Adrenal gland (tissue), 19 donors: ENCODE results near the gene LHCGR. TPM values are rescaled to one million over a fixed set of nuclear protein-coding genes. Genes with fewer than 3 reads are reported as not detected.
A peak's percentile ranks its signal among the peaks of the same experiment; 100 is the strongest.

Source experiments
- DNase-seq, 7 donors: peaks; one replicate each; pipeline ENCODE4 v3.0.0-alpha.2; 2019 to 2020
- H3K27ac ChIP-seq, 5 donors: fragments of 200-600 bp; sonication (generic) in 4 of 5; 1 replicate in 3 of 5; 2 replicates in 2 of 5; pipeline versions ENCODE4 v1.5.1 to v1.8.0; 2016 to 2020; ENCODE audit warnings: mild to moderate bottlenecking in 1 of 5
- H3K27me3 ChIP-seq: fragments of 200-600 bp; 2 replicates; pipeline ENCODE4 v1.8.0; 2021
- H3K36me3 ChIP-seq, 2 donors: fragments of 200-600 bp; replicated peaks in 1 of 2; 1 replicate in 1 of 2; 2 replicates in 1 of 2; pipeline versions ENCODE4 v1.5.1 to v1.8.0; 2018 to 2022
- H3K4me1 ChIP-seq, 2 donors: fragments of 200-600 bp; replicated peaks in 1 of 2; 1 replicate in 1 of 2; 2 replicates in 1 of 2; pipeline versions ENCODE4 v1.5.1 to v1.8.0; 2018 to 2021
- H3K4me3 ChIP-seq, 4 donors: fragments of 200-600 bp; sonication (generic) in 3 of 4; one replicate each; pipeline ENCODE4 v1.5.1; 2016 to 2018
- H3K9me3 ChIP-seq, 3 donors: fragments of 200-600 bp; sonication (generic) in 1 of 3; replicated peaks in 1 of 3; 1 replicate in 2 of 3; 2 replicates in 1 of 3; pipeline versions ENCODE4 v1.5.1 to v1.8.0; 2016 to 2021
- POLR2A ChIP-seq, 2 donors: fragments of 450-650 bp; IDR thresholded peaks; one replicate each; pipeline ENCODE4 v1.6.1; 2017; ENCODE audit warnings: antibody characterized with exemption in 2 of 2, mild to moderate bottlenecking in 2 of 2, moderate library complexity in 1 of 2
- WGBS, 4 donors: extraction: QIAGEN DNeasy Blood & Tissue Kit in 2 of 4; methylation state at CpG; one replicate each; pipeline versions ENCODE4 v1.1.5 to v1.1.7; 2013 to 2017; 5-methylcytosine and 5-hydroxymethylcytosine counted together
- intact Hi-C, 2 donors: fragments of 100-400 bp; cut with DNase I; formaldehyde crosslinking; loops; one replicate each; pipeline versions ENCODE4 v1.14.1 to v1.15.0; 2022 to 2023
- long read RNA-seq, 10 donors: library from polyadenylated mRNA in 3 of 10; unstranded in 2 of 10; stranded (forward) in 1 of 10; transcript quantifications; one replicate each; pipeline ENCODE4 v2.0.0 and lab custom pipeline, GENCODE V29; 2021 to 2026
- polyA plus RNA-seq, 3 donors: library from polyadenylated mRNA; stranded (reverse); fragments of 200-250 nt in 2 of 3; fragments of 350-450 nt in 1 of 3; fragmentation: Illumina TruSeq in 1 of 3; extraction: RNeasy Lipid Tissue Mini Kit (QIAGEN cat#74804) in 1 of 3; gene quantifications; one replicate each; pipeline ENCODE4 v1.2.3, GENCODE V29; 2013 to 2014
- total RNA-seq, 9 donors: library from RNA; depleted of rRNA in 4 of 9; stranded (reverse); fragments of >200 nt in 4 of 9; fragments of 120-200 nt in 1 of 9; fragmentation: NEBNext Ultra II Directional in 1 of 9; extraction: Animal tissue kit (Norgen Biotek cat#: 25700) in 1 of 9; gene quantifications; one replicate each; pipeline versions ENCODE4 v1.1.0 to v1.2.4, GENCODE V29; 2013 to 2023
- TF ChIP-seq, protein P1 (sequence below), 6 experiments: fragments of 450-650 bp in 4 of 6; fragments of 200-600 bp in 2 of 6; sonication (generic) in 1 of 6; IDR thresholded peaks; 1 replicate in 5 of 6; 2 replicates in 1 of 6; pipeline versions ENCODE4 v1.5.1 to v1.8.0; 2016 to 2021; ENCODE audit warnings: antibody characterized with exemption in 6 of 6, mild to moderate bottlenecking in 2 of 6, moderate library complexity in 1 of 6
- donor health status: healthy with polysubstance abuse.
- donor health status: Bipolar disorder and iron deficiency.
- donor health status: DM: yes; HTN: yes; CAD: no.
- donor health status: DM: no; HTN: no; CAD: no.
- donor health status: DM: no; HTN: no; CAD: no.
- donor health status: DM: yes; HTN: yes; CAD: no.

Gene LHCGR
- total RNA-seq (1 to 10 TPM in 3 of 9 donors, under 1 TPM in 3, not detected in 3; 0.14 to 2.2 (median 1.1) TPM), polyA plus RNA-seq (1 to 10 TPM in 2 of 3 donors, under 1 TPM in 1; 0.74 to 4.3 (median 2.4) TPM)
- long read RNA-seq, donor 1, result 0 reads
- long read RNA-seq, donor 2, result 0 reads
- long read RNA-seq, donor 3, result 0 reads
- long read RNA-seq, donor 4, result 0 reads
- long read RNA-seq, donor 5, result 0 reads
- long read RNA-seq, donor 6, partial matches to known transcripts, result 1 of 1 reads
- long read RNA-seq, donor 6, other reads (novel, unspliced or antisense), result 0 of 1 reads
- long read RNA-seq, donor 7, result 0 reads
- long read RNA-seq, donor 8, partial matches to known transcripts, result 0 of 1 reads
- long read RNA-seq, donor 8, other reads (novel, unspliced or antisense), result 0 of 1 reads
- long read RNA-seq, donor 9, result 0 reads
- long read RNA-seq, donor 10, result 0 reads

DNA sequence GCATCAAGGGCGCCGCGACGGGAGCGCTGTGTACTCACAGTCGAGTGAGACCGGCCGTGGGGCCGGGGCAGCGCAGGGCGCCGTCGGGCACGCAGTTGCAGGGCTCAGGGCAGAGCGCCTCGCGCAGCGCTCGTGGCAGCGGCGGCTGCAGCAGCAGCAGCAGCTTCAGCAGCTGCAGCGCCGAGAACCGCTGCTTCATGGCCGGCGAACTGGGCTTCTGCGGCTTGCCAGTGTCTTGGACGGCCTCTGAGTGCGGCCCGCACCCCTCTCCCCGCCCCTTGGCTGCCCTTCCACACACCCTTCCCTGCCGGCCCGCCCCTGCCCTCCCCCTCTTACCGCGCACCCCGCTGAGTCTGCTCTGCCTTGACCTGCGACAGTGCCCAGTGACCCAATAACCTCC is at the start of gene LHCGR:
LHCGR (minus strand) TSS at position 252 of the 400 bp plus-strand sequence; CDS start at position 199, 53 bp downstream.
- Histone ChIP-seq H3K36me3 (no peaks in the 10 kb centered on the region), H3K4me3 (peak within 1 kb of the TSS in 1 of 4 donors; percentile 37), H3K9me3 (no peaks in the 10 kb centered on the region), H3K27me3 (peaks cover 5% of the 10 kb centered on the region), H3K27ac (no peak within 1 kb of the TSS), H3K4me1 (peaks cover 0 to 2% of the 10 kb centered on the region in 2 donors)
- intact Hi-C loops, result no loop called here
- 1 to 6% (median 4%) methylated on average over 8 to 37 of the region's 37 CpGs for WGBS, 4 donors
- peak in 3 of 7 donors; percentile 15 to 26 (median 23) for DNase-seq
- TF ChIP-seq POLR2A (IDR thresholded peaks at IDR 0.05), result no peak
- TF ChIP-seq, protein P1, sequence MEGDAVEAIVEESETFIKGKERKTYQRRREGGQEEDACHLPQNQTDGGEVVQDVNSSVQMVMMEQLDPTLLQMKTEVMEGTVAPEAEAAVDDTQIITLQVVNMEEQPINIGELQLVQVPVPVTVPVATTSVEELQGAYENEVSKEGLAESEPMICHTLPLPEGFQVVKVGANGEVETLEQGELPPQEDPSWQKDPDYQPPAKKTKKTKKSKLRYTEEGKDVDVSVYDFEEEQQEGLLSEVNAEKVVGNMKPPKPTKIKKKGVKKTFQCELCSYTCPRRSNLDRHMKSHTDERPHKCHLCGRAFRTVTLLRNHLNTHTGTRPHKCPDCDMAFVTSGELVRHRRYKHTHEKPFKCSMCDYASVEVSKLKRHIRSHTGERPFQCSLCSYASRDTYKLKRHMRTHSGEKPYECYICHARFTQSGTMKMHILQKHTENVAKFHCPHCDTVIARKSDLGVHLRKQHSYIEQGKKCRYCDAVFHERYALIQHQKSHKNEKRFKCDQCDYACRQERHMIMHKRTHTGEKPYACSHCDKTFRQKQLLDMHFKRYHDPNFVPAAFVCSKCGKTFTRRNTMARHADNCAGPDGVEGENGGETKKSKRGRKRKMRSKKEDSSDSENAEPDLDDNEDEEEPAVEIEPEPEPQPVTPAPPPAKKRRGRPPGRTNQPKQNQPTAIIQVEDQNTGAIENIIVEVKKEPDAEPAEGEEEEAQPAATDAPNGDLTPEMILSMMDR (IDR thresholded peaks at IDR 0.05), result no peak

DNA sequence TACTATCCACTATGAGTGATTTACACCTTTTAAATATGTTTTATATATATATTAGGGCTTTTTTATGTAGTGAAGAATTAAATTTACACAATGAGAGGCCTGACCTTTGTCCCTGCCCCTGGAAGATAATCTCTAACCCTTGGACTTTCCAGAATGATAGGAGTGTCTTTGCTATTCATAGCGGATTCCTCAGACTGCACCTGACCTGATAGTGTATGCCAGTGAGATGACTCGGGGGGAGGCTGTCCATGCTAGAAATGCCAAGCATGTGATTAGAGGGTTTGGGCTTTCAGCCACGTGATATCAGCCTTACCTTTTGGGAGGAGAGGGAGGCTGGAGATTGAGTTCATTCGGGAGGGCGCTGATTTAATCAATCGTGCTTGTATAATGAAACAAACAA is 44.1 kb upstream of the LHCGR start:
- Histone ChIP-seq H3K4me3 (no peak overlapping the region), H3K4me1 (peaks cover 0 to 5% of the 10 kb centered on the region in 2 donors), H3K9me3 (no peaks in the 10 kb centered on the region), H3K36me3 (no peaks in the 10 kb centered on the region), H3K27me3 (no peaks in the 10 kb centered on the region), H3K27ac (no peak overlapping the region)
- DNase-seq, result no peak
- intact Hi-C loops, result no loop called here
- WGBS, 4 donors, result 70 to 75% (median 73%) methylated on average over 6 of the region's 6 CpGs
- TF ChIP-seq POLR2A (IDR thresholded peaks at IDR 0.05), result no peak
- TF ChIP-seq, protein P1 (IDR thresholded peaks at IDR 0.05), result no peak

DNA sequence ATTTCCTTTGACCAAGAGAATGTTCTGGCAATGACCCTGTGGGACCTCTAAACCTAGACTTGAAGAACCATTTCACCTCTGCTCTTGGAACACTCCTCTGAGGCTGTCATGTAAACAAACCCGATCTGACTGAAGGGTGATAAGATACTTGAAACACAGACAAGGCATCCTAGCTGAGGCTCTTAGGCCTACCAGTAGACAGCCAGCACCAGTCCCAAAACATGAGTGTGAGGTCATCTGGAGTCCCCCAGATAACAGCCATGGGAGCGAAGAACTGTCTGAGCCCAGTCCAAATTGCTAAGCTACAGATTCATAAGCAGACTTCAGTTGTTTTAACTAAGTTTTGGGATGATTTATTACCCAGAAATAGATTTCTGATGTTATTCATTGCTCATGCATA is 39.5 kb upstream of the LHCGR start:
- Histone ChIP-seq H3K36me3 (no peaks in the 10 kb centered on the region), H3K4me3 (no peak overlapping the region), H3K9me3 (no peaks in the 10 kb centered on the region), H3K4me1 (no peaks in the 10 kb centered on the region), H3K27ac (no peak overlapping the region), H3K27me3 (no peaks in the 10 kb centered on the region)
- DNase-seq, result no peak
- intact Hi-C loops, result no loop called here
- WGBS, 4 donors, result 65 to 78% (median 74%) methylated on average over 2 of the region's 2 CpGs
- no peak for TF ChIP-seq POLR2A (IDR thresholded peaks at IDR 0.05)

DNA sequence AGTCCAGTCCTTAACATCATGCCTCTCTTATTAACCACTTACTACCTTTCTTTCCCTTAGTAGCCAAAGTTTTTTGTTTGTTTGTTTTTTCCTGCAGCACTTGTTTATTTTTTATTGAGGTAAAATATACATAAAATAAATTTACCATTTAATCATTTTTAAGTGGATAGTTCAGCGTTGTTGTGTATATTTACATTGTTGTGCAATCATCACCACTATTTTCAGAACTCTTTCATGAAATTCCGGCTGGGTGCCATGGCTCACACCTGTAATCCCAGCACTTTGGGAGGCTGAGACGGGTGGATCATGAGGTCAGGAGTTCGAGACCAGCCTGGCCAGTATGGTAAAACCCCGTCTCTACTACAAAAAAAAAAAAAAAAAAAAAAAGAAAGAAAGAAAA is 38.1 kb upstream of the LHCGR start:
- Histone ChIP-seq H3K4me3 (no peak overlapping the region), H3K9me3 (no peaks in the 10 kb centered on the region), H3K27me3 (no peaks in the 10 kb centered on the region), H3K36me3 (no peaks in the 10 kb centered on the region), H3K27ac (no peak overlapping the region), H3K4me1 (no peaks in the 10 kb centered on the region)
- intact Hi-C loops, result no loop called here
- 84 to 90% (median 86%) methylated on average over 5 of the region's 5 CpGs for WGBS, 4 donors
- no peak for TF ChIP-seq POLR2A (IDR thresholded peaks at IDR 0.05)
- TF ChIP-seq, protein P1 (IDR thresholded peaks at IDR 0.05), result no peak
- no peak for DNase-seq

DNA sequence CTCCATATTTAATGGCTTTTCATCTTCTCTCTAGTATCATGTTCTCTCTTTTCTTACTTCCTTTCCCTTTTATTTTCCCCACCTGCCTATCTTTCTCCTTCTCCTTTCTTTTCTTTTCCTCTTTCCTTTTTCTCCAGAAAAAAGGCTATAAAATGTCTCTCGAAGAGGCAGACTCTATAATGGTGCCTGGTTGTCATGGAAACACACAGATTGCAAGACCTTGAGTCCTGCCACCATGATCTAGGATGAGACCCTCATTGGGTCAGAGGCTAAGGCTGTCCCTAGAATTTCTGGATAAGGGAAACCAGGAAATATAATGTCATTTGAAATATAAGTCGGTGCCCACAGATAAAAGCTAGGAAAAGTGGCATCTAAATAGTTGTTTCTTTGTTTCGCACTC is 36.5 kb upstream of the LHCGR start:
- WGBS, 4 donors, result 63 to 69% (median 66%) methylated on average over 3 of the region's 3 CpGs
- Histone ChIP-seq H3K27me3 (no peaks in the 10 kb centered on the region), H3K36me3 (no peaks in the 10 kb centered on the region), H3K9me3 (no peaks in the 10 kb centered on the region), H3K4me3 (no peak overlapping the region), H3K27ac (no peak overlapping the region), H3K4me1 (no peaks in the 10 kb centered on the region)
- DNase-seq, result no peak
- TF ChIP-seq, protein P1 (IDR thresholded peaks at IDR 0.05), result no peak
- no peak for TF ChIP-seq POLR2A (IDR thresholded peaks at IDR 0.05)
- intact Hi-C loops, result no loop called here
